ENCODE measurements around the gene DNAH2. TPM values are rescaled to one million over a fixed set of nuclear protein-coding genes. Genes with fewer than 3 reads are reported as not detected.

The DNAH2 gene
- polyA plus RNA-seq, 1 donor from 2014 or later: 2.0 TPM

- no peak overlapping the region for H3K4me2 ChIP-seq (ENCODE audit: low read length)
- no peaks in the 10 kb centered on the region for H3K27me3 ChIP-seq (ENCODE audit: insufficient read depth, low read depth, low read length)
- H3K79me2 ChIP-seq (replicated peaks; ENCODE audit: insufficient read depth, low read length): peaks cover 8% of the 10 kb centered on the region
- peak overlapping the region; percentile 38 for H3K4me3 ChIP-seq (ENCODE audit: low read length)
- no peaks in the 10 kb centered on the region for H3K9me2 ChIP-seq (ENCODE audit: insufficient read depth, low read length)
- H3K9ac ChIP-seq (ENCODE audit: low read length): no peak overlapping the region
- peaks cover 53% of the 10 kb centered on the region for H4K20me1 ChIP-seq (ENCODE audit: insufficient read depth)
- peaks cover 8% of the 10 kb centered on the region for H3K36me3 ChIP-seq (ENCODE audit: insufficient read depth, low read length)
- TF ChIP-seq MXI1 (conservative IDR thresholded peaks at IDR 0.05; ENCODE audit: poor library complexity, severe bottlenecking): no peak
- no peak for TF ChIP-seq SMC3 (conservative IDR thresholded peaks at IDR 0.05; ENCODE audit: poor library complexity)
- TF ChIP-seq POLR2AphosphoS5 (IDR thresholded peaks at IDR 0.05): no peak
- TF ChIP-seq, protein P1, sequence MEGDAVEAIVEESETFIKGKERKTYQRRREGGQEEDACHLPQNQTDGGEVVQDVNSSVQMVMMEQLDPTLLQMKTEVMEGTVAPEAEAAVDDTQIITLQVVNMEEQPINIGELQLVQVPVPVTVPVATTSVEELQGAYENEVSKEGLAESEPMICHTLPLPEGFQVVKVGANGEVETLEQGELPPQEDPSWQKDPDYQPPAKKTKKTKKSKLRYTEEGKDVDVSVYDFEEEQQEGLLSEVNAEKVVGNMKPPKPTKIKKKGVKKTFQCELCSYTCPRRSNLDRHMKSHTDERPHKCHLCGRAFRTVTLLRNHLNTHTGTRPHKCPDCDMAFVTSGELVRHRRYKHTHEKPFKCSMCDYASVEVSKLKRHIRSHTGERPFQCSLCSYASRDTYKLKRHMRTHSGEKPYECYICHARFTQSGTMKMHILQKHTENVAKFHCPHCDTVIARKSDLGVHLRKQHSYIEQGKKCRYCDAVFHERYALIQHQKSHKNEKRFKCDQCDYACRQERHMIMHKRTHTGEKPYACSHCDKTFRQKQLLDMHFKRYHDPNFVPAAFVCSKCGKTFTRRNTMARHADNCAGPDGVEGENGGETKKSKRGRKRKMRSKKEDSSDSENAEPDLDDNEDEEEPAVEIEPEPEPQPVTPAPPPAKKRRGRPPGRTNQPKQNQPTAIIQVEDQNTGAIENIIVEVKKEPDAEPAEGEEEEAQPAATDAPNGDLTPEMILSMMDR (IDR thresholded peaks at IDR 0.05; ENCODE audit: poor library complexity, severe bottlenecking): no peak
- no peak for TF ChIP-seq EZH2 (IDR thresholded peaks at IDR 0.05; ENCODE audit: borderline replicate concordance, insufficient read depth, low read length, poor library complexity, severe bottlenecking)
- no peak for TF ChIP-seq RAD21 (conservative IDR thresholded peaks at IDR 0.05)
- TF ChIP-seq REST (IDR thresholded peaks at IDR 0.05; ENCODE audit: borderline replicate concordance): no peak
- TF ChIP-seq EP300 (conservative IDR thresholded peaks at IDR 0.05; ENCODE audit: poor library complexity, severe bottlenecking): no peak
- no peak for TF ChIP-seq TAF1 (IDR thresholded peaks at IDR 0.05; ENCODE audit: low read depth)
- no peaks in the 10 kb centered on the region for H3K9me3 ChIP-seq (ENCODE audit: low read length)
- peak overlapping the region; percentile 10 for H3K27ac ChIP-seq (ENCODE audit: low read length)
- H2AFZ ChIP-seq (ENCODE audit: low read depth, low read length): no peak overlapping the region
- H3F3A ChIP-seq (ENCODE audit: insufficient read depth, low read length, poor library complexity, severe bottlenecking): peaks cover 11% of the 10 kb centered on the region
Observed at GRCh38 chr17:7850701-7851437, 133.3 kb downstream of the DNAH2 start.

GRCh38 chr17:7851438-7852261 is 134.1 kb downstream of the DNAH2 start:
- H3K9ac ChIP-seq (ENCODE audit: low read length): peak overlapping the region; percentile 9

More at GRCh38 chr17:7851438-7852261, 134.1 kb downstream of the DNAH2 start:
- peaks cover 47% of the 10 kb centered on the region for H4K20me1 ChIP-seq (ENCODE audit: insufficient read depth)
- peak overlapping the region; percentile 39 for H3K4me3 ChIP-seq (ENCODE audit: low read length)
- H3F3A ChIP-seq (ENCODE audit: insufficient read depth, low read length, poor library complexity, severe bottlenecking): peaks cover 15% of the 10 kb centered on the region
- no peak overlapping the region for H2AFZ ChIP-seq (ENCODE audit: low read depth, low read length)
- no peak for TF ChIP-seq EP300 (conservative IDR thresholded peaks at IDR 0.05; ENCODE audit: poor library complexity, severe bottlenecking)
- TF ChIP-seq SMC3 (conservative IDR thresholded peaks at IDR 0.05; ENCODE audit: poor library complexity): peak; percentile 91
- TF ChIP-seq, protein P1 (IDR thresholded peaks at IDR 0.05; ENCODE audit: poor library complexity, severe bottlenecking): peak; percentile 98
- peak; percentile 93 for TF ChIP-seq MXI1 (conservative IDR thresholded peaks at IDR 0.05; ENCODE audit: poor library complexity, severe bottlenecking)
- TF ChIP-seq RAD21 (conservative IDR thresholded peaks at IDR 0.05): peak; percentile 92
- no peak for TF ChIP-seq REST (IDR thresholded peaks at IDR 0.05; ENCODE audit: borderline replicate concordance)
- TF ChIP-seq TAF1 (IDR thresholded peaks at IDR 0.05; ENCODE audit: low read depth): no peak
- TF ChIP-seq EZH2 (IDR thresholded peaks at IDR 0.05; ENCODE audit: borderline replicate concordance, insufficient read depth, low read length, poor library complexity, severe bottlenecking): no peak
- no peak for TF ChIP-seq POLR2AphosphoS5 (IDR thresholded peaks at IDR 0.05)
- no peaks in the 10 kb centered on the region for H3K9me3 ChIP-seq (ENCODE audit: low read length)
- H3K9me2 ChIP-seq (ENCODE audit: insufficient read depth, low read length): no peaks in the 10 kb centered on the region
- H3K27ac ChIP-seq (ENCODE audit: low read length): peak overlapping the region; percentile 30
- no peak overlapping the region for H3K4me2 ChIP-seq (ENCODE audit: low read length)
- H3K36me3 ChIP-seq (ENCODE audit: insufficient read depth, low read length): peaks cover 8% of the 10 kb centered on the region
- no peaks in the 10 kb centered on the region for H3K27me3 ChIP-seq (ENCODE audit: insufficient read depth, low read depth, low read length)
- H3K79me2 ChIP-seq (replicated peaks; ENCODE audit: insufficient read depth, low read length): peaks cover 4% of the 10 kb centered on the region
